Astrocyte of the spinal cord (primary cell): ENCODE results near the gene PDE8A.
"Not testable (repeated sequence)": the region's sequence is repeated elsewhere in the genome, so short reads cannot be mapped to it uniquely, and the experiment has no call there.

Experiments
- DNase-seq: peaks from one replicate; pipeline ENCODE4 v3.0.0; 2011; ENCODE audit warnings: low read depth, low spot score
- H3K4me3 ChIP-seq: 2 replicates; pipeline ENCODE4 v1.5.1; 2011; ENCODE audit warnings: low read depth, mild to moderate bottlenecking, low read length, moderate library complexity
- in situ Hi-C: cut with HindIII; loops from 2 replicates; pipeline ENCODE4 v1.10.0; 2017; ENCODE audit warnings: low sequenced_read_pairs
- TF ChIP-seq, protein P1 (sequence below): IDR thresholded peaks from 2 replicates; pipeline ENCODE4 v1.5.1; 2012; ENCODE audit warnings: low read depth, mild to moderate bottlenecking, low read length, inconsistent platforms

Gene PDE8A

GRCh38 chr15:85009435-85009834 lies 27.8 kb downstream of the PDE8A start:
- TF ChIP-seq, protein P1, sequence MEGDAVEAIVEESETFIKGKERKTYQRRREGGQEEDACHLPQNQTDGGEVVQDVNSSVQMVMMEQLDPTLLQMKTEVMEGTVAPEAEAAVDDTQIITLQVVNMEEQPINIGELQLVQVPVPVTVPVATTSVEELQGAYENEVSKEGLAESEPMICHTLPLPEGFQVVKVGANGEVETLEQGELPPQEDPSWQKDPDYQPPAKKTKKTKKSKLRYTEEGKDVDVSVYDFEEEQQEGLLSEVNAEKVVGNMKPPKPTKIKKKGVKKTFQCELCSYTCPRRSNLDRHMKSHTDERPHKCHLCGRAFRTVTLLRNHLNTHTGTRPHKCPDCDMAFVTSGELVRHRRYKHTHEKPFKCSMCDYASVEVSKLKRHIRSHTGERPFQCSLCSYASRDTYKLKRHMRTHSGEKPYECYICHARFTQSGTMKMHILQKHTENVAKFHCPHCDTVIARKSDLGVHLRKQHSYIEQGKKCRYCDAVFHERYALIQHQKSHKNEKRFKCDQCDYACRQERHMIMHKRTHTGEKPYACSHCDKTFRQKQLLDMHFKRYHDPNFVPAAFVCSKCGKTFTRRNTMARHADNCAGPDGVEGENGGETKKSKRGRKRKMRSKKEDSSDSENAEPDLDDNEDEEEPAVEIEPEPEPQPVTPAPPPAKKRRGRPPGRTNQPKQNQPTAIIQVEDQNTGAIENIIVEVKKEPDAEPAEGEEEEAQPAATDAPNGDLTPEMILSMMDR = no peak
- DNase-seq = no peak
- H3K4me3 ChIP-seq = no peak overlapping the region
- in situ Hi-C loops = no loop called here

GRCh38 chr15:85010071-85010385 lies 28.4 kb downstream of the PDE8A start:
- in situ Hi-C loops = no loop called here
- no peak overlapping the region for H3K4me3 ChIP-seq
- TF ChIP-seq, protein P1 = no peak
- DNase-seq = no peak

GRCh38 chr15:85010386-85011159 lies 28.9 kb downstream of the PDE8A start:
- TF ChIP-seq, protein P1 = no peak
- no peak overlapping the region for H3K4me3 ChIP-seq
- no peak for DNase-seq
- in situ Hi-C loops = no loop called here

GRCh38 chr15:85011160-85011571 lies 29.5 kb downstream of the PDE8A start:
- TF ChIP-seq, protein P1 = no peak
- DNase-seq = no peak
- H3K4me3 ChIP-seq = no peak overlapping the region
- in situ Hi-C loops = no loop called here

DNA sequence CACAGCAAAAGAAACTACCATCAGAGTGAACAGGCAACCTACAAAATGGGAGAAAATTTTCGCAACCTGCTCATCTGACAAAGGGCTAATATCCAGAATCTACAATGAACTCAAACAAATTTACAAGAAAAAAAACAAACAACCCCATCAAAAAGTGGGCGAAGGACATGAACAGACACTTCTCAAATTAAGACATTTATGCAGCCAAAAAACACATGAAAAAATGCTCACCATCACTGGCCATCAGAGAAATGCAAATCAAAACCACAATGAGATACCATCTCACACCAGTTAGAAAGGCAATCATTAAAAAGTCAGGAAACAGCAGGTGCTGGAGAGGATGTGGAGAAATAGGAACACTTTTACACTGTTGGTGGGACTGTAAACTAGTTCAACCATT lies 30.1 kb downstream of the PDE8A start:
- DNase-seq, in situ Hi-C loops, H3K4me3 ChIP-seq: not testable (repeated sequence)

GRCh38 chr15:85013785-85014184 lies 32.1 kb downstream of the PDE8A start:
- TF ChIP-seq, protein P1 = no peak
- DNase-seq = no peak
- no peak overlapping the region for H3K4me3 ChIP-seq
- in situ Hi-C loops = no loop called here

- in situ Hi-C loops = no loop called here
- TF ChIP-seq, protein P1 = no peak
- H3K4me3 ChIP-seq = no peak overlapping the region
- no peak for DNase-seq
Observed at GRCh38 chr15:85014932-85015331, 33.3 kb downstream of the PDE8A start.
